ENCODE measurements around the gene TUBB6.

DNA sequence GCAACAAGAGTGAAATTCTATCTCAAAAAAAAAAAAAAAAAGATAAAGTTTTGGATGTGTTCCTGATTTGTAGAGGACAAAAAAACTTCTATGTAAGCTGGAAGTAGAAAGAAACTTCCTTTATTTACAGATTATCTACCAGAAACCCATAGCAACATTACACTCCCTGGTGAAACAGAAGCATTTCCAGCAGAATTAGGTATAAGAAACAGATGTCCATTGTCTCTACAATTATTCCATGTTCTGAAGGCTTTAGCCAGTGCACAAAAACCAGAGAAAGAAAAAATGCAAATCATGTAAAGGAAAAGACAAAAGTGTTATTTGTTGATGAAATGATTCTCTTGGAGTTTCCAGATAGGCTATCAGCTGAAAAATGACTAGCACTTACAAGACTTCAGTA, 4.9 kb downstream of the TUBB6 start:
- TF ChIP-seq, protein P1, sequence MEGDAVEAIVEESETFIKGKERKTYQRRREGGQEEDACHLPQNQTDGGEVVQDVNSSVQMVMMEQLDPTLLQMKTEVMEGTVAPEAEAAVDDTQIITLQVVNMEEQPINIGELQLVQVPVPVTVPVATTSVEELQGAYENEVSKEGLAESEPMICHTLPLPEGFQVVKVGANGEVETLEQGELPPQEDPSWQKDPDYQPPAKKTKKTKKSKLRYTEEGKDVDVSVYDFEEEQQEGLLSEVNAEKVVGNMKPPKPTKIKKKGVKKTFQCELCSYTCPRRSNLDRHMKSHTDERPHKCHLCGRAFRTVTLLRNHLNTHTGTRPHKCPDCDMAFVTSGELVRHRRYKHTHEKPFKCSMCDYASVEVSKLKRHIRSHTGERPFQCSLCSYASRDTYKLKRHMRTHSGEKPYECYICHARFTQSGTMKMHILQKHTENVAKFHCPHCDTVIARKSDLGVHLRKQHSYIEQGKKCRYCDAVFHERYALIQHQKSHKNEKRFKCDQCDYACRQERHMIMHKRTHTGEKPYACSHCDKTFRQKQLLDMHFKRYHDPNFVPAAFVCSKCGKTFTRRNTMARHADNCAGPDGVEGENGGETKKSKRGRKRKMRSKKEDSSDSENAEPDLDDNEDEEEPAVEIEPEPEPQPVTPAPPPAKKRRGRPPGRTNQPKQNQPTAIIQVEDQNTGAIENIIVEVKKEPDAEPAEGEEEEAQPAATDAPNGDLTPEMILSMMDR (IDR thresholded peaks at IDR 0.05): no peak
- TF ChIP-seq POLR2A (IDR thresholded peaks at IDR 0.05): no peak

Data from breast epithelium (tissue), 3 donors.